Measurements from ENCODE around the gene RASIP1. TPM values are rescaled to one million over a fixed set of nuclear protein-coding genes. Genes with fewer than 3 reads are reported as not detected.
"Not testable (repeated sequence)": the region's sequence is repeated elsewhere in the genome, so short reads cannot be mapped to it uniquely, and the experiment has no call there.

RASIP1 gene
- total RNA-seq, 1 donor from 2014 or later: 3.1 TPM

DNA sequence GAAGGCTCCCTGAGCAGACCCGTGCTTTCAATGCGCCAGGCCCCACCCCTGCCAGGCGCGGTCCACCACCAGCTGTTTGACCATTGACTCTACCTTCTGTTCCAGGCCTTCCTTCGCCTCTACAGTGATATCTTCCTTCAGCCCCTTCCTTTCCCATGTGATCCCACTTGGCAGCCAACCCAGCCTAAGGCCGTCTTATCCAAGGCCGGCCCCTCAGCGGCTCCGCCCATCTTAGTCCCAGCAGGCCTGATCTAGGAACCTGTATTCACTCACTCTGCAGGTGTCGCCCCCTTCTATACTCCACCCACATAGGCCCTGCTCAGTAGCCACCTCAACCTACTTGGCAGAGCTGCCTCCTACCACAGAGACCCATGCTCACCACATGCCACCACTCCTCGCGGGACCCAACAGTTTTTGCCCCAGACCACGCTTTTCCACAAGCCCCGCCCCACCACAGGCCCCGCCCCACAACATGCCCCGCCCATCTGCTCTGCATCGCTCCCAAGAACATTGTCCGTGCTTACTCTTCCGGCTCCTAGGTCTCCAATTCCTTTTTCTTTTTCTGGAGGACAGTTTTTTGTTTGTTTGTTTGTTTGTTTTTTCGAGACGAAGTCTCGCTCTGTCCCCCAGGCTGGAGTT lies 2.9 kb downstream of the RASIP1 start:
- ATAC-seq: no peak

DNA sequence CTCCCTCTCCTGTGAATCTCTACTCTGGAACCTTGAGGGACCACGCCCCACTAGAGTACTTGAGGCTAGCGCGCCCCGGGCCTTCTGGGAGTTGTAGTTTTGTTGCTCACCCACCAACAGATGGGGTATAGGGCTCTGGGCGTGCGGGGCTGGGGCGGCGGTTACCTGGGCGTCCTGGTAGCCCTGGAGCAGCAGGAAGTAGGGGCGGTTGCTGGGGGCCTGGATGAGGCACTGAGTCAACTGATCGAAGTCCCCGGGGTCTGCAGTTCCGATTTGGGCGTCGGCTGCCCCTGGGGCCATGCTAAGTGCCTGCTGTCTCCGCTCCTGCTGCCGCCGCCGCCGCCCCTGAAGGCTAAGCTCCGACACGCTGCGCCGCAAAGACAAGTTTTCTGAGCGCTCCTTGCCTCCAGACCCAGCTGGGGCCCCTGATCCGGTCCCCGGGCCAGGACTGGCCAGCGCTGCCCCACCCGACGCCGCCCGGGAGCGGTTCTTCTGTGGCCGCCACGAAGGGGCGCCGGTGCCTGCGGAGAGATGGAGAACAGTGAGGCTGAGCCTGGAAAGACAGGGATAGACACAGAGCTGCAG lies 5.3 kb downstream of the RASIP1 start:
- DNase-seq (ENCODE audit: low spot score): no peak
- ATAC-seq: no peak

More for the DNA sequence above, 2.9 kb downstream of the RASIP1 start:
- no peak for DNase-seq (ENCODE audit: low spot score)

DNA sequence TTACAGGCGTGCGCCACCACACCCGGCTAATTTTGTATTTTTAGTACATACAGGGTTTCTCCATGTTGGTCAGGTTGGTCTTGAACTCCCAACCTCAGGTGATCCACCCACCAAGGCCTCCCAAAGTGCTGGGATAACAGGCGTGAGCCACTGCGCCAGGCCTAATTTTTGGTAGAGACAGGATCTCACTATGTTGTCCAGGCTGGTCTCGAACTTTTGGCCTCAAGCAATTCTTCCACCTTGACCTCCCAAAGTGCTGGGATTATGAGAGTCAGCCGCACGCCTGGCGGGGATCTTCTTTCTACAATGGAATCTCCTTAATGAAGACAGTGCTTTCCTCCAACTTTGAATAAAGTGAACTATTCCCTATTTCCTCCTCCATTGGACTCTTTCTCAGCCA lies 5.8 kb downstream of the RASIP1 start:
- DNase-seq (ENCODE audit: low spot score) (no peak), ATAC-seq (no peak)

DNA sequence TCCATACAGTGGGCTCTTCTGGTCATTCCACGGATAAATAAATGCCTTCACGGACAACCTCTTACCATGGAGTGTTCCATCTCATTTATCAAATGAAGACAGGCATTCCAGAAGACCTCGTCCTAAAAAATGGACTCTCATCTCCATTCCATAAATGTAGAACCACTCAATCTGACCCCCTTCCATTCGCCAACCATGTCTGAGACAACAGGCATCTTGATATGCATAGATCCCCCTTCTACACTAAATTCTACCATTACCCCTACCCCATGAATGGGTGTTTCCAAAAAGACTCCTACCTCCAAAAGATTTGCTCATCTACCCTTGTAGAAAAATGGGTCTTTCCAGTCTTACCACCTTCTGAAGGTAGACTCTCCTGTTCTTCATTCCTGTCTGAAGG lies 9.0 kb downstream of the RASIP1 start:
- no peak for DNase-seq (ENCODE audit: low spot score)
- no peak for ATAC-seq

- ATAC-seq (peak; percentile 70), DNase-seq (ENCODE audit: low spot score) (peak; percentile 46)
Observed at GRCh38 chr19:48728911-48729664, 11.3 kb downstream of the RASIP1 start.

- no peak for ATAC-seq
- DNase-seq (ENCODE audit: low spot score): peak; percentile 42
Observed at GRCh38 chr19:48726556-48726955, 13.9 kb downstream of the RASIP1 start.

DNA sequence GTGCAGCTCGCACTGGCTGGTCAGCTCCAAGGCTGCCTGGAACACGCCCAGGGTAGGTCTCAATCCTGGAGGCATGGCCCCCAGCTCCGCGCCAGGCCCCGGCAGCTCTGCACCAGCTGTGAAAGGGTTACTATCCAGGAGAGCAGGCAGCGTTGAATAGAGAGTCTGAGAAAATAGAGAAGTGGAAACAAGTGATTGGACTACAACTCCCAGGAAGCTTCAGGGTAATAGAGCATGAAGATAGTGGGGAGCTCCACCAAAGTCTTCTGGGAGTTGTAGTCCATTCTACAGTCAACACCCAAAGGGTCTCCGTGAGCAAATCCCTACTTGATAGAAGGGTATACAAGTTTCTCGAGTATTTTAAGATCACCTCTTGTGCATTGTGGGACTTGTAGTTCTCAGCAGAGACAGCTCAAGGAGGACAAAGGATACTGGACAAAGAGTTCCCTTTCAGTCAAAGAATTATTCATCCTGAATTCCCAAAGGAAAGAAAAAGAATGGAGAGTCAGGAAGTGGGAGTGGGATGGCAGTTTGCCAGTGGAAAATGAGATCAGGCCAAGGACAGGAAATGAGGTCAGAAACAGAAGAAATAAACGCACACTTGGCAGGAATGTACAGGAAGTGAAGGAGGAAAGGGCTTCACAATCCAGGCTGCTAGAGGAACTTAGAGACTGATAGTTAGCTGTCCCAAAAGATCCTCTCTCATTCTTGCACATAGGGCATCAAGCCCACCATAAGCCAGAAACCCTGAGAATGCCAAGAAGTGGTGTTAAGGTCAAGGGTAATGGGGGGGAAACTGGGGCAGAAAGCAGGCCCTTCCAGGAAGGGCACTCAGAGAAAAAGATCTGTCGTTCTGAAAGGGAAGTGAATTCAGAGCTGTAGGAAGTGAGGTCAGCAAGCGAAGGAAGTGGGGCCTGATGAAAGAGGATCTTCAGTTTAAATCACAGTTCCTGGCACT lies 15.3 kb downstream of the RASIP1 start:
- no peak for DNase-seq (ENCODE audit: low spot score)
- peak; percentile 35 for ATAC-seq

DNA sequence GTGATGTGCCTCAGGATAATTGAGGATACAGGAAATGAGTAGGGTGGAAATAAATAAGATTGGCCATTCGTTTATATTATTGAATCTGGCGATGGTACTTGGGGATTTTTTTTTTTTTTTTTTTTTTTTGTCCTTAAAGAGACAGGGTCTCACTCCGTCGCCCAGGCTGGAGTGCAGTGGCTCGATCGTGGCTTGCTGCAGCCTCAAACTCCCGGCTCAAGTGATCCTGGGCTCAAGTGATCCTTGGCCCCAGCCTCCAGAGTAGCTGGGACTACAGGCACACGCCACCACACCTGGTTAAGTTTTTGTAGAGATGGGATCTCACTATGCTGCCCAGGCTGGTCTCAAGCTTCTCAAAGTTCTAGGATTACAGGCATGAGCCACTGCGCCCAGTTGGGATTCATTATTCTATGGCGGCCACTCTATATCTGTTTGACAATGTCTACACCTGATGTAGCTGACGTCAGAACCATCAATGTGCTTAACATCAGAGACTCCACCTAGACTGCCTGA lies 18.2 kb downstream of the RASIP1 start:
- DNase-seq (ENCODE audit: low spot score) (no peak), ATAC-seq (no peak)

DNA sequence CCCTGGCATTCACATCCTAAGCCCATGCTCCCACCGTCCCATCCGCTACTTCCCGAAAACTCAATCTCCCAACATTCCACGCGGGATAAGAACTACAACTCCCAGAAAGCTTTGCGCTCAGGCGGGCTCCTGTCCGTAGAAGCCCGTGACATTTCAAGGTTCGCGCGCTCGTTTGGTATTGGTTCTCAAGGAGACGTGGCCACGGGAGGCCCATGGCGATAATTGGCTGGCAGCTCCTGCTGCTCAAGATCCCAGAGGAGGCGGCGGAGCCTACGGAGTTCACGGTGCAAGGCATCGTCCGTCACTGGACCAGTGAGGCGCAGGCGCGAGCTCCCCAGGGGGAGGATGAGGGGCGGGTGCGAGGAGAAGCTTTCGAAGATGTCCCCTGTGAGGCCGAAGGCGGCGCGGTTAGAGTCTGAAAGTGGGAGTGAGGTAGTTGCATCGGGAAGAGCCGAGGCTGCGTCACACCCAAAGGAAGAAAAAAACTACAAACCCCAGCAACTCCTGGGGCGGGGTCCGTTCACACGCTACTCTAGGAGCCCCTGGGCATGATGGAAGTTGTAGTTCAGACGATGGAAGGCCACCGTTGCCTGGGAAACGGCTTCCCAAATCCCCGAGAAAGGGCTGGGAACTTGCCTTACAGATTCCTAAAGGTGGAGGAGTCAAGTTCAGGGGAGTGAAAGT lies 19.7 kb downstream of the RASIP1 start:
- peak; percentile 96 for DNase-seq (ENCODE audit: low spot score)
- ATAC-seq: peak; percentile 90

GRCh38 chr19:48720251-48720612 lies 20.2 kb downstream of the RASIP1 start:
- ATAC-seq: no peak
- DNase-seq (ENCODE audit: low spot score): no peak

GRCh38 chr19:48719263-48720171 lies 20.9 kb downstream of the RASIP1 start, which contains the start of gene MAMSTR:
MAMSTR (minus strand) TSS chr19:48719725; CDS start chr19:48719031, 694 bp downstream.
- no peak for DNase-seq (ENCODE audit: low spot score)
- ATAC-seq: no peak

DNA sequence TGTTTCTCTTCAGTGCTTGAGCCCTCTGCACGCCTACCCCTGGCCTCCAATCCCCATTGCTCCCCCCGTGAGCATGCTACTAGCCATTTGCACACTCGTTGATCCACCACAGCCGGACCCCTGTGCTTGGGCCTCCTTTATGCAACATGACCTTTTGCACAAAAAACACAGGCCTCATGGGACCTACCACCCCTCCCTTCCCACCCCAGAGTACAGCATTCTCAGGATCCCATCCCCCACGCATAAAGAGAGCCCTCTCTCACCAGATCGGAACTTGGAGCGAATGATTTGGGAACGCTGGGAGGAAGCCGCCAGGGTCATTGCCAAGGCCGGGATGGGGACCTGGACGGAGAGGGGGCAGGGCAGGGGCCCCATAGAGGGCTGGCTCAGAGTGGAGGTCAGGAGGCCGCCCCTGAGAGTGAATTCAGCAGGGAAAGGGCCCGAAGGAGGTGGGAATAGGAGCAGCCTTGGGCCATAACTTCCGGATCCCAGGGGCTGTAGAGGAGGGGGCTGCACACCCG lies 21.6 kb downstream of the RASIP1 start:
- ATAC-seq (no peak), DNase-seq (ENCODE audit: low spot score) (no peak)

DNA sequence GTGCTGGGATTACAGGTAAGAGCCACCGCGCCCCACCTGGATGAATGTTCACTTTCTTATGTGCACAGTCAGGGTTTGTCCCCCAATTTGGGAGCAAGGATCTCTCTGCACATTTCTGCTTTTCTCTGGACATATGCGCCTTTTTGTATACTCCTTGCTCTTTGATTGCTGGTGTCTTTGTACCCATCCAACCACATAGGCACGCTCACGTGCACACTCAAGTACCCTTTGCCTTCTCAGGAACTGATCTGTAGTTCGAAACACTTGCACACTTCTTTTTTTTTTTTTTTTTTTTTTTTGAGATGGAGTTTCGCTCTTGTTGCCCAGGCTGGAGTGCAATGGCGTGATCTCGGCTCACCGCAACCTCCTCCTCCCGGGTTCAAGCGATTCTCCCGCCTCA lies 22.3 kb downstream of the RASIP1 start:
- not testable (repeated sequence) for ATAC-seq; DNase-seq (ENCODE audit: low spot score)

DNA sequence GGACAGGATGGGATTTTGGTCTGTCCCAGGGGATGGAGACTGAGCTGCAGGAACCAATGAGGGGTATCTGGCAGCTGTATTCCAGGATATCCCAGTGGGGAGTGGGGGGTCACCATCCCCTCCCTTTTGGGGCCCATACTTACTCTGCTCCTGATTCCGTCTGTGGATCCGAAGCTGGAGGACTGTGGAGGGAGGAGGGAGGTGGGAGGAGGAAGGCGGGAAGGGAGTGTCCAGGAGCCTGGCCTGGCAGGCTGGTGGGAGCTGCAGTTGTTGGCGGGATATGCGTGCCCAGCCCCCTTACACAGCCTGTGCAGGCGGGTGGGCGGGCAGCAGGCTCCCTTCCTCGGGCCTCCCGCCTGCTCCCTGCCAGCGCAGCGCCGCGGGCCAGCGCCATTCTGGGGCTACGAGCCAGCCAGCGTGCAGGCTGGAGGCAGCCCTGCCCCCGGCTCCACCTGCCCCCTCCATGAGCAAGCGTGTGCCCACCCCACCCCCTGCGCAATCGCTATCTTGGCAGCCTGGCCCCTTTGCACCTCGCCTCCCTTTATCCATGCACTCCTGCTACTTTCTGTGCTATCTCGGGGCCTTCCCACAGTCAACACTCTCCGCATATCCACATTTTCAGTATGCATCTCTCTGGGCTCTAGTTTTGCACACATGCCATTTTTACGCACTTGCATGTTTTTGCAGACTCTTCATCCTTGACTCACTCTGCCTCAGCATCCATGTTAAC lies 23.7 kb downstream of the RASIP1 start:
- no peak for DNase-seq (ENCODE audit: low spot score)
- no peak for ATAC-seq

GRCh38 chr19:48715681-48716171 lies 24.7 kb downstream of the RASIP1 start:
- DNase-seq (ENCODE audit: low spot score) (peak; percentile 57), ATAC-seq (no peak)

DNA sequence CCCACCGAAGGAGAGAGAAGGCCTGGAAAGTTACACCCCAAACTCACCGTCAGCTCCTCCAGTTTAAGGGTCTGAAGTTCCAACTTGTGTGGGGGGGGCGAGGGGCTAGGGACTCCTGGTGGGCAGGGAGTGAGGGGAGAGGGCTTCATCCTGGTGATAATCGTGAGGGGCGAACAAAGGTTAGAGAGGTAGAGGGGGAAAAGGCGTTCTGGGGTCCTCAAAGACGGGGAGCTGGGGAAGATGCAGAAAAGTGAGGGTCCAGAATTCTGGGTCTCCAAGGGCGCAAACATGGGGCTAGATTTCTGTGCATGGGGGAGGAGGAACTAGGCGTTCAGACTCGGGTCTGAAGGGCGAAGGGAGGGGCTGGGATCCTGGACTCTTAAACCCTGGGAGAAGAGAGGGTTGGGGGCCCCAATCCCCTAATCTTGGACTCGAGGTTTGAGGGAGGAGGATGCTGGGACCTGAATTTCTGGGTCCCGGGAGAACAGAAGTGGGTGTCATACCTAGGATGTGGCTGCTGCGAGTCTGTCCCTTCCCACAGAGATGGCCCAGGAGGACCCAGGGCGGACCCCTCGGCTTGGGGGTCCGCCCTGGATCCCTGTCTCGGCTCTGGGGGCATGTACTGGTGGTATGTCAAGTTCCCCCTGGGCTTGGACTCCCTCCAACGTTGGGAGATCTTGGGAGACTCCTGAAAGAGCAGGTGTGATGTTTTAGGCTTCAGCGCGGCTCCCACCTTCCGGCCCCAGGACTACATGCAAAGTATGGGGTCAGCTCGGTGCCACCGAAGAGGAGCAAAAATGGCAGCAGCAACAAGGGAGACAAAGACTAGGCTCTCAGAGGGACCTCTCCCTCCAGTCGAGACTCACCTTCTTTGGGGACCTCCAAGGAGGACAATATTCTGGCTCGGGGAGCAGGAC lies 25.4 kb downstream of the RASIP1 start:
- no peak for DNase-seq (ENCODE audit: low spot score)
- no peak for ATAC-seq
